ENCODE data around the gene MAPK12. TPM values are rescaled to one million over a fixed set of nuclear protein-coding genes. Genes with fewer than 3 reads are reported as not detected.

Gene MAPK12
- total RNA-seq, 1 donor from 2014 or later = 63.3 TPM

GRCh38 chr22:50242406-50242949 is 19.0 kb downstream of the MAPK12 start:
- H3K27me3 Mint-ChIP-seq (ENCODE audit: low read depth) = no peaks in the 10 kb centered on the region
- DNase-seq (ENCODE audit: low spot score in 2 of 2, unreplicated experiment in 2 of 2) = no peak
- peaks cover 33% of the 10 kb centered on the region for H3K4me1 Mint-ChIP-seq
- peaks cover 3% of the 10 kb centered on the region for H3K36me3 Mint-ChIP-seq
- H3K4me3 Mint-ChIP-seq = peak overlapping the region; percentile 100
- no peak overlapping the region for H3K27ac Mint-ChIP-seq
- no peak for TF ChIP-seq CTCF (IDR thresholded peaks at IDR 0.05; ENCODE audit: unreplicated experiment)
- H3K9me3 Mint-ChIP-seq = no peaks in the 10 kb centered on the region

GRCh38 chr22:50238755-50239154 is 22.7 kb downstream of the MAPK12 start:
- Mint-ChIP-seq H3K36me3 (peaks cover 13% of the 10 kb centered on the region), H3K4me3 (no peak overlapping the region), H3K27ac (no peak overlapping the region), H3K4me1 (peaks cover 24% of the 10 kb centered on the region), H3K9me3 (no peaks in the 10 kb centered on the region), H3K27me3 (ENCODE audit: low read depth) (no peaks in the 10 kb centered on the region)
- no peak for TF ChIP-seq CTCF (IDR thresholded peaks at IDR 0.05; ENCODE audit: unreplicated experiment)
- no peak for DNase-seq (ENCODE audit: low spot score in 2 of 2, unreplicated experiment in 2 of 2)

- H3K27ac Mint-ChIP-seq = no peak overlapping the region
- peak; percentile 74 for TF ChIP-seq CTCF (IDR thresholded peaks at IDR 0.05; ENCODE audit: unreplicated experiment)
- peaks cover 9% of the 10 kb centered on the region for H3K4me1 Mint-ChIP-seq
- peaks cover 13% of the 10 kb centered on the region for H3K36me3 Mint-ChIP-seq
- no peaks in the 10 kb centered on the region for H3K27me3 Mint-ChIP-seq (ENCODE audit: low read depth)
- no peaks in the 10 kb centered on the region for H3K9me3 Mint-ChIP-seq
- no peak for DNase-seq (ENCODE audit: low spot score in 2 of 2, unreplicated experiment in 2 of 2)
- H3K4me3 Mint-ChIP-seq = no peak overlapping the region
Measured at GRCh38 chr22:50236731-50237409, 24.6 kb downstream of the MAPK12 start.

GRCh38 chr22:50233223-50233622 is 28.3 kb downstream of the MAPK12 start:
- Mint-ChIP-seq H3K9me3 (no peaks in the 10 kb centered on the region), H3K36me3 (peaks cover 17% of the 10 kb centered on the region), H3K27ac (no peak overlapping the region), H3K27me3 (ENCODE audit: low read depth) (no peaks in the 10 kb centered on the region), H3K4me3 (no peak overlapping the region), H3K4me1 (no peaks in the 10 kb centered on the region)
- no peak for TF ChIP-seq CTCF (IDR thresholded peaks at IDR 0.05; ENCODE audit: unreplicated experiment)
- DNase-seq (ENCODE audit: low spot score in 2 of 2, unreplicated experiment in 2 of 2) = no peak

- no peaks in the 10 kb centered on the region for H3K4me1 Mint-ChIP-seq
- TF ChIP-seq CTCF (IDR thresholded peaks at IDR 0.05; ENCODE audit: unreplicated experiment) = no peak
- DNase-seq (ENCODE audit: low spot score in 2 of 2, unreplicated experiment in 2 of 2) = no peak
- no peak overlapping the region for H3K27ac Mint-ChIP-seq
- no peaks in the 10 kb centered on the region for H3K9me3 Mint-ChIP-seq
- no peak overlapping the region for H3K4me3 Mint-ChIP-seq
- peaks cover 17% of the 10 kb centered on the region for H3K36me3 Mint-ChIP-seq
- H3K27me3 Mint-ChIP-seq (ENCODE audit: low read depth) = no peaks in the 10 kb centered on the region
Measured at GRCh38 chr22:50232481-50233151, 28.9 kb downstream of the MAPK12 start.
